Loucy (cell line): ENCODE data around the gene RMND5A.

Experiments used
- CTCF ChIP-seq: fragments of 200-600 bp; sonication (generic); conservative IDR thresholded peaks from 2 replicates; pipeline ENCODE4 v1.5.1; 2014; ENCODE audit warnings: mild to moderate bottlenecking, antibody characterized with exemption, low read length
- EZH2phosphoT487 ChIP-seq: fragments of 200-600 bp; IDR thresholded peaks from 2 replicates; pipeline ENCODE4 v1.6.1; 2018; ENCODE audit warnings: antibody characterized with exemption, mild to moderate bottlenecking, moderate library complexity, borderline replicate concordance

- TF ChIP-seq CTCF (no peak), EZH2phosphoT487 (no peak)
These were observed 16.3 kb upstream of the RMND5A start for GRCh38 chr2:86703704-86704361.
